Measurements from ENCODE around the gene INO80D. TPM values are rescaled to one million over a fixed set of nuclear protein-coding genes. Genes with fewer than 3 reads are reported as not detected.

The INO80D gene
- total and polyA plus RNA-seq, 2 donors (not counting 1 experiment from before 2014, with no cell fraction given): 4.8 to 7.4 TPM

GRCh38 chr2:205976120-205976814 lies 109.7 kb downstream of the INO80D start:
- Histone ChIP-seq H3K4me1 (ENCODE audit: control insufficient read depth, extremely low read depth, insufficient read depth, low read length) (peaks cover 3% of the 10 kb centered on the region), H3K27ac (ENCODE audit: insufficient read depth, low read length) (no peak overlapping the region), H3K27me3 (ENCODE audit: control insufficient read depth, insufficient read depth, low read length) (no peaks in the 10 kb centered on the region), H3K79me2 (ENCODE audit: control insufficient read depth, insufficient read depth, low read length) (no peaks in the 10 kb centered on the region), H3K36me3 (ENCODE audit: control insufficient read depth, insufficient read depth, low read length) (no peaks in the 10 kb centered on the region), H4K20me1 (ENCODE audit: control insufficient read depth, extremely low read depth, insufficient read depth, low read length) (no peaks in the 10 kb centered on the region), H3K4me2 (ENCODE audit: extremely low read depth, insufficient read depth, low read length) (no peak overlapping the region), H3K4me3 (replicated peaks in 1 of 4; ENCODE audit: control extremely low read depth in 1 of 4, insufficient read depth in 1 of 4, low read depth in 3 of 4, low read length in 4 of 4) (no peak overlapping the region), H2AFZ (ENCODE audit: low read length) (no peak overlapping the region), H3K9ac (ENCODE audit: insufficient read depth, low read length) (no peak overlapping the region), H3K9me3 (ENCODE audit: control insufficient read depth, insufficient read depth, low read depth, low read length) (no peaks in the 10 kb centered on the region)
- TF ChIP-seq EZH2 (IDR thresholded peaks at IDR 0.05; ENCODE audit: low read length, missing control alignments) (no peak), CTCF (conservative IDR thresholded peaks at IDR 0.05 in 1 of 2, IDR thresholded peaks at IDR 0.05 in 1 of 2; ENCODE audit: low read depth in 1 of 2, low read length in 2 of 2) (no peak)
- DNase-seq (ENCODE audit: low read depth in 2 of 2): no peak

GRCh38 chr2:205975082-205975949 lies 110.7 kb downstream of the INO80D start:
- Histone ChIP-seq H4K20me1 (ENCODE audit: control insufficient read depth, extremely low read depth, insufficient read depth, low read length) (no peaks in the 10 kb centered on the region), H3K79me2 (ENCODE audit: control insufficient read depth, insufficient read depth, low read length) (no peaks in the 10 kb centered on the region), H2AFZ (ENCODE audit: low read length) (no peak overlapping the region), H3K4me1 (ENCODE audit: control insufficient read depth, extremely low read depth, insufficient read depth, low read length) (peaks cover 3% of the 10 kb centered on the region), H3K4me3 (replicated peaks in 1 of 4; ENCODE audit: control extremely low read depth in 1 of 4, insufficient read depth in 1 of 4, low read depth in 3 of 4, low read length in 4 of 4) (no peak overlapping the region), H3K27me3 (ENCODE audit: control insufficient read depth, insufficient read depth, low read length) (no peaks in the 10 kb centered on the region), H3K9ac (ENCODE audit: insufficient read depth, low read length) (no peak overlapping the region), H3K9me3 (ENCODE audit: control insufficient read depth, insufficient read depth, low read depth, low read length) (no peaks in the 10 kb centered on the region), H3K27ac (ENCODE audit: insufficient read depth, low read length) (no peak overlapping the region), H3K36me3 (ENCODE audit: control insufficient read depth, insufficient read depth, low read length) (no peaks in the 10 kb centered on the region), H3K4me2 (ENCODE audit: extremely low read depth, insufficient read depth, low read length) (no peak overlapping the region)
- peak; percentile 22 to 75 for DNase-seq (ENCODE audit: low read depth in 2 of 2)
- TF ChIP-seq CTCF (conservative IDR thresholded peaks at IDR 0.05 in 1 of 2, IDR thresholded peaks at IDR 0.05 in 1 of 2; ENCODE audit: low read depth in 1 of 2, low read length in 2 of 2): no peak
- no peak for TF ChIP-seq EZH2 (IDR thresholded peaks at IDR 0.05; ENCODE audit: low read length, missing control alignments)

GRCh38 chr2:205972113-205972512 lies 113.9 kb downstream of the INO80D start:
- Histone ChIP-seq H3K9me3 (ENCODE audit: control insufficient read depth, insufficient read depth, low read depth, low read length) (no peaks in the 10 kb centered on the region), H2AFZ (ENCODE audit: low read length) (no peak overlapping the region), H3K27me3 (ENCODE audit: control insufficient read depth, insufficient read depth, low read length) (no peaks in the 10 kb centered on the region), H3K4me3 (replicated peaks in 1 of 4; ENCODE audit: control extremely low read depth in 1 of 4, insufficient read depth in 1 of 4, low read depth in 3 of 4, low read length in 4 of 4) (no peak overlapping the region), H4K20me1 (ENCODE audit: control insufficient read depth, extremely low read depth, insufficient read depth, low read length) (no peaks in the 10 kb centered on the region), H3K27ac (ENCODE audit: insufficient read depth, low read length) (no peak overlapping the region), H3K9ac (ENCODE audit: insufficient read depth, low read length) (no peak overlapping the region), H3K4me1 (ENCODE audit: control insufficient read depth, extremely low read depth, insufficient read depth, low read length) (peaks cover 3% of the 10 kb centered on the region), H3K4me2 (ENCODE audit: extremely low read depth, insufficient read depth, low read length) (no peak overlapping the region), H3K79me2 (ENCODE audit: control insufficient read depth, insufficient read depth, low read length) (no peaks in the 10 kb centered on the region), H3K36me3 (ENCODE audit: control insufficient read depth, insufficient read depth, low read length) (no peaks in the 10 kb centered on the region)
- TF ChIP-seq EZH2 (IDR thresholded peaks at IDR 0.05; ENCODE audit: low read length, missing control alignments): no peak
- TF ChIP-seq CTCF (conservative IDR thresholded peaks at IDR 0.05 in 1 of 2, IDR thresholded peaks at IDR 0.05 in 1 of 2; ENCODE audit: low read depth in 1 of 2, low read length in 2 of 2): no peak
- no peak for DNase-seq (ENCODE audit: low read depth in 2 of 2)

Data from fibroblast of lung (primary cell).